ENCODE measurements around the gene DDA1.

DNA sequence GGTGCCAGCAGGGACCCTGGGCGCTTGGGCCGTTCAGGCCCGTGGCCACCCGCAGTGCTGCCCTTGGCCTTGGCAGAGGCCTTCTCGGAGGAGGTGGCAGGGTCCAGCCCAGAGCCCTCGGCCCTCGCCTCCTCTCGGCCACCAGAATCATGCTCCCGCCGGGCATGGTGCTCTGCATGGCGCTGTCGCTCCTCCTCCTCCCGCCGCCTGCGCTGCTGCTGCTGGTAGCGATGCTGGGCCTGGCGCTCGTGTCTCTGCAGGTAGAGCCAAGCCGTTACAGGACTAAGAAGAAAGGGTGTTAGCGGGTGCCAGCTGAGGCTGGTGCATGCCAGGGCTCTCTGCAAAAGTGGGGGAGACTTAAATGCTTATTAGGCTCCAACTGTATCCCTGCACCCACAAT, 15.8 kb downstream of the DDA1 start:
- TF ChIP-seq, protein P1, sequence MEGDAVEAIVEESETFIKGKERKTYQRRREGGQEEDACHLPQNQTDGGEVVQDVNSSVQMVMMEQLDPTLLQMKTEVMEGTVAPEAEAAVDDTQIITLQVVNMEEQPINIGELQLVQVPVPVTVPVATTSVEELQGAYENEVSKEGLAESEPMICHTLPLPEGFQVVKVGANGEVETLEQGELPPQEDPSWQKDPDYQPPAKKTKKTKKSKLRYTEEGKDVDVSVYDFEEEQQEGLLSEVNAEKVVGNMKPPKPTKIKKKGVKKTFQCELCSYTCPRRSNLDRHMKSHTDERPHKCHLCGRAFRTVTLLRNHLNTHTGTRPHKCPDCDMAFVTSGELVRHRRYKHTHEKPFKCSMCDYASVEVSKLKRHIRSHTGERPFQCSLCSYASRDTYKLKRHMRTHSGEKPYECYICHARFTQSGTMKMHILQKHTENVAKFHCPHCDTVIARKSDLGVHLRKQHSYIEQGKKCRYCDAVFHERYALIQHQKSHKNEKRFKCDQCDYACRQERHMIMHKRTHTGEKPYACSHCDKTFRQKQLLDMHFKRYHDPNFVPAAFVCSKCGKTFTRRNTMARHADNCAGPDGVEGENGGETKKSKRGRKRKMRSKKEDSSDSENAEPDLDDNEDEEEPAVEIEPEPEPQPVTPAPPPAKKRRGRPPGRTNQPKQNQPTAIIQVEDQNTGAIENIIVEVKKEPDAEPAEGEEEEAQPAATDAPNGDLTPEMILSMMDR (IDR thresholded peaks at IDR 0.05) = no peak
- no peak for TF ChIP-seq POLR2A (IDR thresholded peaks at IDR 0.05)
